Stimulated activated naive B cell treated with anti-CD40 and anti-IgM and Interleukin-4, amounts not matched to agents 10 μg/mL and 1 μg/mL and 100 μg/mL, for 72 hours (primary cell): ENCODE data around the gene CBLC.
A peak's percentile ranks its signal among the peaks of the same experiment; 100 is the strongest.

Experiments used
- ATAC-seq, 2 donors: fragments of 150-1000 bp; cut with Tn5 transposase; replicated peaks; 2 replicates each; pipeline ENCODE4 v1.10.0; 2021; ENCODE audit warnings: moderate library complexity in 1 of 2
- DNase-seq: peaks from one replicate; pipeline ENCODE4 v3.0.0; 2021
- H3K27ac Mint-ChIP-seq: one replicate; pipeline ENCODE4 v1.8.0; 2022; ENCODE audit warnings: mild to moderate bottlenecking, mixed read lengths
- H3K27me3 Mint-ChIP-seq, 2 donors: one replicate each; pipeline ENCODE4 v1.8.0; 2022; ENCODE audit warnings: mixed read lengths in 2 of 2
- H3K36me3 Mint-ChIP-seq, 2 donors: one replicate each; pipeline ENCODE4 v1.8.0; 2022; ENCODE audit warnings: mixed read lengths in 2 of 2, mild to moderate bottlenecking in 1 of 2
- H3K4me1 Mint-ChIP-seq, 2 donors: one replicate each; pipeline ENCODE4 v1.8.0; 2022; ENCODE audit warnings: mixed read lengths in 2 of 2, mild to moderate bottlenecking in 1 of 2
- H3K4me3 Mint-ChIP-seq, 2 donors: one replicate each; pipeline ENCODE4 v1.8.0; 2022; ENCODE audit warnings: mild to moderate bottlenecking in 2 of 2, mixed read lengths in 2 of 2, moderate library complexity in 1 of 2
- H3K9me3 Mint-ChIP-seq, 2 donors: one replicate each; pipeline ENCODE4 v1.8.0; 2022; ENCODE audit warnings: mixed read lengths in 2 of 2, mild to moderate bottlenecking in 1 of 2

The CBLC gene

DNA sequence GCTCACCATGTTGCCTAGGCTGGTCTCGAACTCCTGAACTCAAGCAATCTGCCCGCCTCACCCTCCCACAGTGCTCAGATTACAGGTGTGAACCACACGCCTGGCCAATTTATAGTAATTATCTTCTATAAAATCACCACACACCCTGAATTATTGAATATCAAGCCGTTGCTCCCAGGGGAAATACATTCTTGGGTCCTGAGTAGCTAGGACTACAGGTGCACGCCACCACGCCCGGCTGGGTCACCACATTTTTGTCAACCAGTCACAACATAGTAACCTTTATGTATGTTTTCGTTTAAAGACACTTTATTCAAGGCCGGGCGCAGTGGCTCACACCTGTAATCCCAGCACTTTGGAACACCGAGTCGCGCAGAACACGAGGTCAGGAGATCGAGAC lies 8.3 kb downstream of the CBLC start:
- peaks cover 7 to 10% of the 10 kb centered on the region in 2 donors for H3K4me1 Mint-ChIP-seq
- ATAC-seq, result no peak
- no peak overlapping the region for H3K4me3 Mint-ChIP-seq
- no peaks in the 10 kb centered on the region for H3K9me3 Mint-ChIP-seq
- no peaks in the 10 kb centered on the region for H3K36me3 Mint-ChIP-seq
- H3K27ac Mint-ChIP-seq, result no peak overlapping the region
- H3K27me3 Mint-ChIP-seq, result no peaks in the 10 kb centered on the region
- no peak for DNase-seq

- H3K27me3 Mint-ChIP-seq, result no peaks in the 10 kb centered on the region
- DNase-seq (no peak), ATAC-seq (no peak)
- peaks cover 13 to 17% of the 10 kb centered on the region in 2 donors for H3K4me1 Mint-ChIP-seq
- H3K9me3 Mint-ChIP-seq, result no peaks in the 10 kb centered on the region
- no peak overlapping the region for H3K27ac Mint-ChIP-seq
- no peak overlapping the region for H3K4me3 Mint-ChIP-seq
- H3K36me3 Mint-ChIP-seq, result no peaks in the 10 kb centered on the region
These were observed 11.3 kb downstream of the CBLC start for GRCh38 chr19:44788971-44789370.

- ATAC-seq, result no peak
- H3K4me1 Mint-ChIP-seq, result peaks cover 6 to 9% of the 10 kb centered on the region in 2 donors
- no peaks in the 10 kb centered on the region for H3K27me3 Mint-ChIP-seq
- H3K9me3 Mint-ChIP-seq, result no peaks in the 10 kb centered on the region
- H3K36me3 Mint-ChIP-seq, result no peaks in the 10 kb centered on the region
- DNase-seq, result no peak
- H3K27ac Mint-ChIP-seq, result no peak overlapping the region
- H3K4me3 Mint-ChIP-seq, result no peak overlapping the region
These were observed 12.3 kb downstream of the CBLC start for GRCh38 chr19:44789943-44790483.

DNA sequence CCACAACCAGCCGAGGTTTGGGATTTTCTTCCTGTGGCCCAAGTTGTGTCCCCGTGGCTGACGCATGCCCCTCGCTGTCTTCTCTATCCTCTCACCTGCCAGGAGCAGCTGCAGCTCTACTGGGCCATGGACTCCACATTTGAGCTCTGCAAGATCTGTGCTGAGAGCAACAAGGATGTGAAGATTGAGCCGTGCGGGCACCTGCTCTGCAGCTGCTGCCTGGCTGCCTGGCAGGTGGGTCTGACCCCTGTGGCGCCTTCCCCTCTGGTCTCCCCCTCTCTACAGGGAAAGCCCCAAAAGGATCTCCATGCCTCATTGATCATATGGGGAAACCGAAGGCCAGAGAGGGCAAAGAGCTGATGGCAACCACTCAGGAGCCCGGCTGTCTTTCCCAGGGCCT lies 14.6 kb downstream of the CBLC start:
- Mint-ChIP-seq H3K27ac (no peak overlapping the region), H3K27me3 (no peaks in the 10 kb centered on the region), H3K36me3 (no peaks in the 10 kb centered on the region), H3K4me1 (peaks cover 14 to 27% of the 10 kb centered on the region in 2 donors), H3K4me3 (peak overlapping the region in 1 of 2 donors; percentile 39), H3K9me3 (no peaks in the 10 kb centered on the region)
- ATAC-seq (peak; percentile 88 to 96), DNase-seq (peak; percentile 48)

DNA sequence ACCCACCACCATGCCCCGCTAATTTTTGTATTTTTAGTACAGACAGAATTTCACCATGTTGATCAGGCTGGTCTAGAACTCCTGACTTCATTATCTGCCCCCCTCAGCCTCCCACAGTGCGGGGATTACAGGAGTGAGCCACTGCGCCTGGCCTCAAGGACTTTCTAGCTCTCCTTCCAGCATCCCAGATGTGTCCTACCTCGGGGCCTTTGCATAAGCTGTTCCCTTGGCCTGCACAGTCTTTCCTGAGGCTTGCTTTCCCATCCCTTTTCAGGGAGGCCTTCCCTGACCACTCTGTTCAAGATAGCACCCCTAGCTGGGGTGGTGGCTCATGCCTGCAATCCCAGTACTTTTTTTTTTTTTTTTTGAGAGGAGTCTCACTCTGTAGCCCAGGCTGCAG lies 16.9 kb downstream of the CBLC start:
- H3K4me1 Mint-ChIP-seq, result peaks cover 16 to 31% of the 10 kb centered on the region in 2 donors
- no peak overlapping the region for H3K4me3 Mint-ChIP-seq
- no peak for ATAC-seq
- H3K27ac Mint-ChIP-seq, result no peak overlapping the region
- no peaks in the 10 kb centered on the region for H3K36me3 Mint-ChIP-seq
- no peak for DNase-seq
- H3K27me3 Mint-ChIP-seq, result no peaks in the 10 kb centered on the region
- no peaks in the 10 kb centered on the region for H3K9me3 Mint-ChIP-seq

- H3K4me3 Mint-ChIP-seq, result no peak overlapping the region
- DNase-seq (no peak), ATAC-seq (peak in 1 of 2 donors; percentile 19)
- peaks cover 16 to 40% of the 10 kb centered on the region in 2 donors for H3K4me1 Mint-ChIP-seq
- no peaks in the 10 kb centered on the region for H3K27me3 Mint-ChIP-seq
- H3K9me3 Mint-ChIP-seq, result no peaks in the 10 kb centered on the region
- H3K36me3 Mint-ChIP-seq, result no peaks in the 10 kb centered on the region
- H3K27ac Mint-ChIP-seq, result no peak overlapping the region
These were observed 17.8 kb downstream of the CBLC start for GRCh38 chr19:44795398-44795987.

GRCh38 chr19:44796701-44797115 lies 19.0 kb downstream of the CBLC start:
- no peaks in the 10 kb centered on the region for H3K9me3 Mint-ChIP-seq
- no peaks in the 10 kb centered on the region for H3K27me3 Mint-ChIP-seq
- no peaks in the 10 kb centered on the region for H3K36me3 Mint-ChIP-seq
- peaks cover 16 to 42% of the 10 kb centered on the region in 2 donors for H3K4me1 Mint-ChIP-seq
- no peak for DNase-seq
- no peak for ATAC-seq
- H3K4me3 Mint-ChIP-seq, result no peak overlapping the region
- no peak overlapping the region for H3K27ac Mint-ChIP-seq

DNA sequence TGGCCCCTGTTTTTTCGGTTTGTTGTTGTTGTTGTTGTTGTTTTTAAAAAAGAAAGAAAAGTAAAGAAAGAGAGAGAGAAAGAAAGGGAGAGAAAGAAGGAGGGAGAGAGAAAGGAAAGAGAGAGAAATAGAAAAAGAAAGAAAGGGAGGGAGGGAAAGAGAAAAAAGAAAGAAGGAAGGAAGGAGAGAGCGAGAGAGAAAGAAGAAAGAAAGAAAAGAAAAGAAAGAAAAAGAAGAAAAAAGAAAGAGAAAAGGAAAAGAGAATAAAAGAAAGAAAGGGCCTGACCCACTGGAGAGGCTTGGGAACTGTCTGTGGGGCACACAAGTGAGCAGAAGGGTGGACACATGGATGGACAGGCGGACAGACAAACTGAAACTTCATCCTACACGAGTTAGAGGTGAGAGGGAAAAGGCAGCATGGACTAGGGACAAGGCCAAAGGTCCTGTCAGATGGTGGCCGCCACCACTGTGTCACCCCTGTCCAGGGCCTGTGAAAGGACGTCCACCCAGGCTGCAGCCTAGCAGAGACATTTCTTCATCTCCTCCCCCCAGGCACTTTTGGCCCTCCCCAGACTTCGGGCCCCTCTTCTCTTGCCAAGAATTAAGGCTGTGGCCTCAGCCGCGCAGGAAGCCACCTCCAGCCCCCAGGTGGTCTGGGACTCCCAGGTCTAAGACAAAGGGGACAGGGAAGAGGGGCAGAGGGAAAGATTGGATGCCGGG lies 22.1 kb downstream of the CBLC start:
- no peak overlapping the region for H3K27ac Mint-ChIP-seq
- no peak for ATAC-seq

DNA sequence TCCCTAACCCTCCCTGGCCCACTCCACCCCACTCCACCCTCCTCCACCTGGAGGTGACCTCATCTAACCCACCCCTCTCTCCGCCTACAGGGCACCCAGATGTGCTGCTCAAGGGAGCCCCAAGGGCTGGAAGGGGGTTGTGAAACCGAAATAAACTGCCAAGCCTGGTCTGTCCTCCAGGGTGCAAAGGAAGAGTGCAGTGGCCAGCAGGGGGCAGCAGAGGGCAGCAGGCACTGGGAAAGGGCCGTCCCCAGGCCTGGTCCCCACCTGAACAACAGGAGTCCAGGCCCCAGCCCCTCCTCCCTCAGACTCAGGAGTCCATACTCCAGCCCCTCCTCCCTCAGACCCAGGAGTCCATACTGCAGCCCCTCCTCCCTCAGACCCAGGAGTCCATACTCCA lies 22.8 kb downstream of the CBLC start:
- Mint-ChIP-seq H3K36me3 (peaks cover 0 to 1% of the 10 kb centered on the region in 2 donors), H3K4me1 (peaks cover 12 to 30% of the 10 kb centered on the region in 2 donors), H3K4me3 (no peak overlapping the region), H3K27ac (no peak overlapping the region), H3K27me3 (peaks cover 6 to 12% of the 10 kb centered on the region in 2 donors), H3K9me3 (no peaks in the 10 kb centered on the region)
- ATAC-seq, result peak; percentile 98
- DNase-seq, result peak; percentile 73

More for the DNA sequence above, 22.1 kb downstream of the CBLC start:
- no peak for DNase-seq
- Mint-ChIP-seq H3K27me3 (peaks cover 6 to 12% of the 10 kb centered on the region in 2 donors), H3K36me3 (peaks cover 0 to 1% of the 10 kb centered on the region in 2 donors), H3K4me1 (peaks cover 12 to 33% of the 10 kb centered on the region in 2 donors), H3K4me3 (no peak overlapping the region), H3K9me3 (no peaks in the 10 kb centered on the region)

DNA sequence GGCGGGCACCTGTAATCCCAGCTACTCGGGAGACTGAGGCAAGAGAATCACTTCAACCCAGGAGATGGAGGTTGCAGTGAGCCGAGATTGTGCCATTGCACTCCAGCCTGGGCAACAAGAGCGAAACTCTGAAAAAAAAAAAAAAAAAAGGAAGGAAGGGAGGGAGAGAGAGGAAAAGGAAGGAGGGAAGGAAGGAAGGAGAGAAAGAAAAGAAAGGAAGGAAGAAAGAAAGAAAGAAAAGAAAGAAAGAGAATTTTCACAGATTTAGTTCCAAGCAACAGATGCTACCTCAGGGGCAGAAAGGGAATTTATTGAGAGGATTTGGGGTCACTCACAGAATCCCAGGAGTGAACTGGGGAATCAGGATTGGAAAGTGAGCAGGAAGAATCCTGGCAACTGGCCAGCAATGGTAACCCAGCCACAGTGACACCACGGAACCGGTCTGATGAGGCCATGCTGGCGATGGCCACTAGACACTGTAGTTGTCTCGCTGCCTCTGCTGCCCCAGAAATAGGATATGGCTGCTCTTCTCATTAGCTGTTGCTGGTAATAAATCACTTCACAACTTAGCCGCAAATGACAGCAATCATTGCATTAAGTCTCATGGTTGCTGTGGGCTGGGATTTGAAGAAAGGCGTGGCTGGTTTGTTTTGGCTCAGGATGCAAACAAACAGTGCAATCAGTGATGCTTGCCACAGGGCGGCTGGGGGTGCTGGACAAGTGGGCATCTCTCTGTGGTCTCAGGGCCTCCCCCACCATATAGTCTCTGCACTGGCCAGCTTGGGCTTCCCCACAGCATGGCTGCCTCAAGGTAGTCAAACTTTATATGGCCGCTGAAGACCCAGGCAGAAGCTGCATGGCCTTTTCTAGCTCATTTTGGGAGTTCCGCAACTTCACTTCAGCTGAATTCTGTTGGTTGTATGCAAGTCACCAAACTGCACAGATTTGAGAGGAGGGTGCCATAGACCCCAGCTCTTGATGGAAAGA lies 26.0 kb downstream of the CBLC start:
- H3K27me3 Mint-ChIP-seq, result peaks cover 22 to 32% of the 10 kb centered on the region in 2 donors

DNA sequence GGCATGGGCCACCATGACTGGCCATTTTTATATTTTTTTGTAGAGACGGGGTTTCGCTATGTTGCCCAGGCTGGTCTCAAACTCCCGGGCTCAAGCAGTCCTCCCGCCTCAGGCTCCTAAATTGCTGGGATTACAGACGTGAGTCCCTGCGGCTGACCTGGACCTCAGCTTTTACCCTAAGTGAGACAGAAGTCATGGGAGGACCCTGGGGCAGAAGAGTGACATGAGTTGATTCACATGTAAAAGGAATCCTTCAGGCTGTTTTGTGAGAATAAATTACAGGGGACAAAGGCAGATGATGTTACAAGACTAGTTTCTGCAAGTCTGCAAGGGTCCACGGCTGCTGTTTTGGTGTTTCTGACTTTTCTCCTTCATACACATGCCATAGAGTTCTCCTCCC lies 28.6 kb downstream of the CBLC start:
- DNase-seq (no peak), ATAC-seq (no peak)
- Mint-ChIP-seq H3K4me1 (peaks cover 7 to 16% of the 10 kb centered on the region in 2 donors), H3K36me3 (peaks cover 0 to 1% of the 10 kb centered on the region in 2 donors), H3K4me3 (no peak overlapping the region), H3K27ac (no peak overlapping the region), H3K27me3 (peaks cover 43 to 58% of the 10 kb centered on the region in 2 donors), H3K9me3 (no peaks in the 10 kb centered on the region)

More for the DNA sequence above, 26.0 kb downstream of the CBLC start:
- DNase-seq, result no peak
- ATAC-seq, result no peak
- Mint-ChIP-seq H3K4me1 (peaks cover 7 to 22% of the 10 kb centered on the region in 2 donors), H3K36me3 (peaks cover 0 to 1% of the 10 kb centered on the region in 2 donors), H3K4me3 (no peak overlapping the region), H3K27ac (no peak overlapping the region), H3K9me3 (no peaks in the 10 kb centered on the region)

- ATAC-seq (no peak), DNase-seq (no peak)
- peaks cover 50 to 64% of the 10 kb centered on the region in 2 donors for H3K27me3 Mint-ChIP-seq
- no peak overlapping the region for H3K4me3 Mint-ChIP-seq
- H3K36me3 Mint-ChIP-seq, result peaks cover 0 to 1% of the 10 kb centered on the region in 2 donors
- no peak overlapping the region for H3K27ac Mint-ChIP-seq
- H3K4me1 Mint-ChIP-seq, result peaks cover 7 to 16% of the 10 kb centered on the region in 2 donors
- no peaks in the 10 kb centered on the region for H3K9me3 Mint-ChIP-seq
These were observed 29.5 kb downstream of the CBLC start for GRCh38 chr19:44807162-44807561.

- H3K4me1 Mint-ChIP-seq, result peaks cover 5 to 16% of the 10 kb centered on the region in 2 donors
- peak overlapping the region in 1 of 2 donors; percentile 39 for H3K4me3 Mint-ChIP-seq
- peak; percentile 25 to 27 for ATAC-seq
- H3K36me3 Mint-ChIP-seq, result peaks cover 0 to 1% of the 10 kb centered on the region in 2 donors
- no peak overlapping the region for H3K27ac Mint-ChIP-seq
- H3K27me3 Mint-ChIP-seq, result peaks cover 45 to 58% of the 10 kb centered on the region in 2 donors
- H3K9me3 Mint-ChIP-seq, result no peaks in the 10 kb centered on the region
- DNase-seq, result no peak
These were observed 30.2 kb downstream of the CBLC start for GRCh38 chr19:44807652-44808462.
